Brain microvascular endothelial cell (primary cell): ENCODE data around the gene CHCHD6.
A peak's percentile ranks its signal among the peaks of the same experiment; 100 is the strongest.

ENCODE experiments used
- DNase-seq: peaks from one replicate; pipeline ENCODE4 v3.0.0-alpha.2; 2020
- H3K27ac ChIP-seq: fragments of 250-450 bp; sonication (Bioruptor Pico); 2 replicates; pipeline ENCODE4 v1.5.1; 2020; ENCODE audit warnings: mild to moderate bottlenecking, moderate library complexity
- H3K27me3 ChIP-seq: fragments of 250-450 bp; sonication (Bioruptor Pico); replicated peaks from 2 replicates; pipeline ENCODE4 v1.5.1; 2020; ENCODE audit warnings: mild to moderate bottlenecking
- H3K36me3 ChIP-seq: fragments of 250-450 bp; sonication (Bioruptor Pico); replicated peaks from 2 replicates; pipeline ENCODE4 v1.5.1; 2020; ENCODE audit warnings: mild to moderate bottlenecking
- H3K4me3 ChIP-seq: 2 replicates; pipeline ENCODE4 v1.5.1; 2011; ENCODE audit warnings: low read depth, mild to moderate bottlenecking, control low read depth, low read length, moderate library complexity
- CTCF ChIP-seq: IDR thresholded peaks from 2 replicates; pipeline ENCODE4 v1.5.1; 2011; ENCODE audit warnings: low read depth, mild to moderate bottlenecking, moderate library complexity, low read length, control low read depth, inconsistent platforms; ENCODE audit errors: missing control alignments
- in situ Hi-C: cut with HindIII; loops from 2 replicates; pipeline ENCODE4 v1.10.0; 2017; ENCODE audit warnings: low sequenced_read_pairs, low pct_ligation_motif_present

The CHCHD6 gene

DNA sequence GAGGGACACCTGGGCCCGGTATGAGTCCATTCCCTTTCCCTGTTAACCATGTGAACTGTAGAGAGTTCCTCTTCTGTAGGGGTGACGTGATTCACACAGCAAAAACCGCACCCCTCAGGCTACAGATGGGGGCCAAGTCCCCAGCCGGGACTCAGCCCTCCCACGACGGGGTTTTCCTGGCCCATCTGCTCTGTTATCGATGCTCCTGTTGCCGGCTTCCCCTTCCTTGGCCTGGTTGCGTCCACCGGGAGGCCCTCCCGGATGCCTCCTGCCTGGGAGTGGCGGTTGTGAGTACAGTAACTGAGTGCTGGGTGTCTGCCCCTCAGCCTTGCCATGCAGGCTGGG, 278.1 kb downstream of the CHCHD6 start:
- Histone ChIP-seq H3K27me3 (no peaks in the 10 kb centered on the region), H3K27ac (no peak overlapping the region), H3K4me3 (peak overlapping the region; percentile 52), H3K36me3 (no peaks in the 10 kb centered on the region)
- no peak for DNase-seq
- in situ Hi-C loops, result no loop called here
- TF ChIP-seq CTCF, result no peak

DNA sequence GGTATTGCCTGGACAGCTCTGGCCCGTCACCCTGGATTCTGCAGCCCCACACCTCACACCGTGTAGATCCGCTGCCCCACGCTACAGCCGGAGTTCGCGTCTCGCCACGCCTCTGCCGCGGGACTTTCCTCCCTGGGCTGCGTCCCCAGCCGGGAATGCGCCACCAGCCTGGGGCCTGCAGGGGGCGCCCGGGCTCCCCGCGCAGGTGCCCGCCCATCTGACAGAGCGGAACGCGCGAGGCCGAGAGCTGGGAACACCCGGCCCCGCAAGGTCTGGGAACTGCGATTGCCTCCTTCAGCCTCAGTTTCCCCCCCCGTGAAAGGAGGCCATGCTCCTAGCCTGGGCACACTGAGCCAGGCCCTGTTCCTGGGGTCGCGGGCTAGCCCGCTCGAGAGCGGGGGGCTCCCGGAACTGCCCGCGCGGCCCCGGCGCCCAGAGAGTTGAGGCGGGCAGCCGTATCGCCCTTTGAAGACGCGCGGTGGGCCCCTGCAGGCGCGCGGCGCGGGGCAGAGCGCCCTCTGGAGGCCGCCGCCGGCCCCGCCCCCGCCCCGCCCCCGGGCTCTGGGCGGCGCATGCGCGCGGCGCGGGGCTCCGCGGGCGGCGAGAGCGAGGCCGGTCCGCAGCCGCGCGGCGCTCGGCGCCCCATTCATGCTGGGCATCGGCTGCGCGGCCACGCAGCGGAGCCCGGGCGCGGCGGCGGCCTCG, 278.6 kb downstream of the CHCHD6 start, which contains the start of gene PLXNA1:
Gene PLXNA1, plus strand, starts transcription at position 645 of the 705 bp plus-strand sequence. CDS start 5,479 bp downstream, outside the sequence.
- Histone ChIP-seq H3K27ac (peak within 1 kb of the TSS; percentile 41), H3K36me3 (no peaks in the 10 kb centered on the region), H3K4me3 (peak within 1 kb of the TSS; percentile 69), H3K27me3 (no peaks in the 10 kb centered on the region)
- peak; percentile 74 for TF ChIP-seq CTCF
- peak; percentile 68 for DNase-seq
- in situ Hi-C loops, result no loop called here

DNA sequence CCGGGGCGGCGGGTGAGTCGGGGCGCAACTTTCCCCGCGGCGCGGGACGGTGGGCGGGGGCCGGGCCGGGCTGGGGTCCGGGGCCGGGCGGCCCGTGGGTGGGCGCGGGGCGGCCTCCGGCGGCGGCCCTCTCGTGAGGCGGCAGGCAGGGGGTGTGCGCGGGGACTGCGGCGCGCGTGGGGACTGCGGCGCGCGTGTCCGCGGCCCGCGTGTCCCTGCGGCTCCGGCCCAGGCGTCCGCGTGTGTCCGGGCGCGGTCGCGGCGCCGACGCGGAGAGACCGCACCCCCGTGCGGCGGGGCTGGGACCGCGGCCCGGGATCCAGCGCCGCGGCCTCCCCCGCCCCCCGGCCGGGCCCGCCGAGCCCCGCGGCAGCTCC, 279.2 kb downstream of the CHCHD6 start:
- no peak for DNase-seq
- Histone ChIP-seq H3K4me3 (peak overlapping the region; percentile 69), H3K36me3 (no peaks in the 10 kb centered on the region), H3K27me3 (no peaks in the 10 kb centered on the region), H3K27ac (no peak overlapping the region)
- in situ Hi-C loops, result no loop called here
- TF ChIP-seq CTCF, result no peak

DNA sequence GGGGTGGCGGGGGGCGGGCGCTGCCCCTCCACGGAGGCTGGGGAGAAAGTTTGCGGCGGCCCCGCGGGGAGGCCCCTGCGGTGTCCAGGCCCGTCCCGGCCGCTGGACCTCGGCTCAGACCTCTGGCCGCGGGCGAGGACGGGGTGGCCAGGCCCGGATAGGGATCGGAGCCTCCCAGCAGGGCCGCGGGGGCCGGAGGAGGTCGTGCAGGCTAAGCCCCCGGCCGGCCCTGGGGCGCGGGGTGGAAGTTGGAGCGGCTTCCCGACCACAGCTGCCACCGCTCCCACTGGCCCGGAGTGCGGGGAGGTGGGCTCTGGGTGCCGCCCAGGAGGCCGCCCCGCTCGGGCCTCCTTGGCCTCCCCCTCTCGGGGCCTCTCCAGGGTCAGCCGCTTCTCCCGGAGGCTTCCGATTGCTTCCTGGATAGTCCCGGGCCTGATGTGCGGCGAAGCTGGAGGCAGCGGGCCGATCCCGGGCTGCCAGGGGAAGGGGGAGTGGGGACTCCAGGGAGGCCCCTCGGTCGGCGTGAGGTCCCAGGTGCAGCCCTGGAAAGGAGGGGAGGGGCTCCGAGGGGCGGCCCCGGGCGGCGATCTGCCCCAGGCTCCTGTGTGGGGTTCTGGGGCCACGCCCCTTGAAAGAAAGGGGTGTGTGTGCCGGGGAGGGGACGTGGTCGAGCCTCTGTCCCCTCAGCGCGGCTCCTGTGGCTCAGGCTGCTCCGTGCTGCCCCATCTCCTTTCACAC, 279.8 kb downstream of the CHCHD6 start:
- Histone ChIP-seq H3K36me3 (peaks cover 1% of the 10 kb centered on the region), H3K27ac (no peak overlapping the region), H3K27me3 (no peaks in the 10 kb centered on the region), H3K4me3 (peak overlapping the region; percentile 69)
- in situ Hi-C loops, result no loop called here
- no peak for TF ChIP-seq CTCF
- no peak for DNase-seq

DNA sequence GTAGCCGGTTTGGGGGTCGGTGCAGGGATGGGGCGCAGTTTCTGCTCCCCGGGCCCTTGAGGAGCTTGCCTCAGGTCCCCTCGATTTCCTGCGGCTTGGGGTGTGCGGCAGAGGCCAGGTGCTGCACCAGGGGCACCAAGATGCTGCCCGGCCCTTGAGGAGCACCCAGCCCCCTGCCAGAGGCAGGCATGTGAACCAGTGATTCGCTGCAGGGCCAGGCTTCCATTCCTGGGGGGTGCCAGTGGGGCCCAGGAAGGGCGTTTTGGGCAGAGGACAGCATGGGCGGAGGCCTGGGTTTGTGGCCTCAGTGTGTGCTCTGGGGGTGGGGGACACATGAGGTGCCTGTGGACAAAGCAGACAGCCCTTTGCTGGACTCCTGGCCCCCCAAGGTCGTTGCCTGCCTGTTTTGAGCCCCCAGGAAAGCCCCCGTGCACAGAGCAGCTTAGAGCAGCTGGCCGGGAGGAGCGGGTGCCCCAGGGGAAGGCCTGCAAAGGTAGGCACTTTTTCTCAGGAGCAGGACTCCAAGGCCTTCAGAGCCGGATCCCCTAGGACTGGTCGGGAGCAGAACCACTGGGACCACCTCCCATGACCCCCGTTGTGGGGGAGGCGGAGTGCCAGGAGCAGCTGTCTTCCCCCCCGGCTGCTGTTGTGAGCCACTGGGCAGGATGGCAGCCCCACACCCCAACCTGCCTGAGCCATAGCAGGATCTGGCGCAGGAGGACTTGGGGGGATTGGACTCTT, 280.5 kb downstream of the CHCHD6 start:
- TF ChIP-seq CTCF, result no peak
- Histone ChIP-seq H3K36me3 (peaks cover 7% of the 10 kb centered on the region), H3K4me3 (peak overlapping the region; percentile 69), H3K27ac (no peak overlapping the region), H3K27me3 (no peaks in the 10 kb centered on the region)
- in situ Hi-C loops, result no loop called here
- DNase-seq, result no peak
